ENCODE results near the gene ABHD8. TPM values are rescaled to one million over a fixed set of nuclear protein-coding genes. Genes with fewer than 3 reads are reported as not detected.

Gene ABHD8
- total and polyA plus RNA-seq, 2 of the 13 experiments (the other 11 are each of a cell fraction or from before 2014, with no cell fraction given) = 6.3 to 7.2 TPM

GRCh38 chr19:17286263-17286662 lies 17.0 kb downstream of the ABHD8 start:
- CTCF ChIA-PET (ENCODE audit: low intra/inter-chr PET ratio, low total read pairs) = no interaction called here
- Histone ChIP-seq H3K79me2 (ENCODE audit: insufficient read depth, low read length) (no peaks in the 10 kb centered on the region), H3K9me3 (ENCODE audit: low read length) (no peaks in the 10 kb centered on the region), H3K4me2 (ENCODE audit: low read depth, low read length) (no peak overlapping the region), H3K27me3 (ENCODE audit: control insufficient read depth in 1 of 2, insufficient read depth in 2 of 2, low read length in 2 of 2) (no peaks in the 10 kb centered on the region), H3K27ac (ENCODE audit: extremely low read length, insufficient read depth, low read length) (no peak overlapping the region), H3K4me3 (replicated peaks in 1 of 3; ENCODE audit: insufficient read depth in 1 of 3, low read depth in 2 of 3, low read length in 3 of 3) (no peak overlapping the region), H3K9ac (ENCODE audit: insufficient read depth, low read depth, low read length) (no peak overlapping the region), H2AFZ (ENCODE audit: low read length) (no peak overlapping the region), H3K4me1 (ENCODE audit: insufficient read depth, low read length) (0 out of 2 replicates have a peak, but pooled peaks cover 6% of the 10 kb centered on the region), H4K20me1 (ENCODE audit: insufficient read depth, low read length) (no peaks in the 10 kb centered on the region), H3K36me3 (replicated peaks in 1 of 2; ENCODE audit: control insufficient read depth in 1 of 2, insufficient read depth in 2 of 2, low read length in 2 of 2) (no peaks in the 10 kb centered on the region)
- TF ChIP-seq PCBP2 (optimal IDR thresholded peaks at IDR 0.05; ENCODE audit: low read depth, low read length, poor library complexity, severe bottlenecking) = no peak
- TF ChIP-seq ZNF580 (CRISPR knock-in tag; IDR thresholded peaks at IDR 0.05; ENCODE audit: borderline replicate concordance, low read depth) = no peak
- TF ChIP-seq NPAS2 (CRISPR knock-in tag; IDR thresholded peaks at IDR 0.05; ENCODE audit: borderline replicate concordance) = no peak
- TF ChIP-seq ATF4 (CRISPR knock-in tag; IDR thresholded peaks at IDR 0.05) = no peak
- TF ChIP-seq NR1H2 (CRISPR knock-in tag; IDR thresholded peaks at IDR 0.05; ENCODE audit: borderline replicate concordance, low read depth) = no peak
- no peak for TF ChIP-seq ZNF777 (CRISPR knock-in tag; IDR thresholded peaks at IDR 0.05)
- no peak for TF ChIP-seq JUNB (CRISPR knock-in tag; IDR thresholded peaks at IDR 0.05; ENCODE audit: borderline replicate concordance)
- POLR2A ChIA-PET = interaction anchor here (1.4 kb wide), 1 partner anchor 19 kb away, joined by 4 read pairs; the partner anchor contains the start of gene BABAM1
- WGBS (ENCODE audit: low lambda C conversion rate) = 96% methylated on average over 10 of the region's 11 CpGs
- BruUV-seq (replicated peaks) = no TSS peak
- in situ Hi-C loops (cut with HindIII; ENCODE audit: extremely low pct_ligation_motif_present, low pct_unique_long_range_greater_than_20kb) (no loop called here), intact Hi-C loops (cut with micrococcal nuclease; ENCODE audit: unreplicated experiment) (no loop called here)
- FAIRE-seq (no peak), ATAC-seq (no peak), DNase-seq (ENCODE audit: low spot score) (no peak)
